GM21737 (cell line): ENCODE measurements around the gene TTC7B.

ENCODE experiments used
- ATAC-seq: cut with Tn5 transposase; IDR thresholded peaks from one replicate; pipeline ENCODE4 v1.9.1; 2021; ENCODE audit warnings: mild to moderate bottlenecking, moderate library complexity; ENCODE audit not compliant: unreplicated experiment

Gene TTC7B

DNA sequence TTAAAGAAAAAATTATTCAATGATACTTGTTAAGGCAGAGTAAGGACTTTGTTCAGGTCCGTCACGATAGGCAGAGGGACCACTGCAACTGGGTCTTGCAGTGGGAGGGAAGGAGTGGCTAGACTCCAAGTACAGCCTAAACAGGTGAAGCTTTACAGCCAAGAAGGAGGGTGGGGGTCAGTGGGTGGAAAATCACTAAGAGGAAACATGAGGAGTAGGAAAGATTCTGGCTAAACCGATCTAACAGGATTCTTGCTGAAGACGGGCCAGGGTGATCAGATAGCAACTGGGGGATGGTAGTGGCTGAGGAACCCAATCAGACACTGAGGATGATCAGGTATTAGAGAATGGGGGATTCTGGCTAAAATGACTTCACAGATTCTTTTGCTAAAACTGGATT is 100.2 kb downstream of the TTC7B start:
- ATAC-seq: no peak

DNA sequence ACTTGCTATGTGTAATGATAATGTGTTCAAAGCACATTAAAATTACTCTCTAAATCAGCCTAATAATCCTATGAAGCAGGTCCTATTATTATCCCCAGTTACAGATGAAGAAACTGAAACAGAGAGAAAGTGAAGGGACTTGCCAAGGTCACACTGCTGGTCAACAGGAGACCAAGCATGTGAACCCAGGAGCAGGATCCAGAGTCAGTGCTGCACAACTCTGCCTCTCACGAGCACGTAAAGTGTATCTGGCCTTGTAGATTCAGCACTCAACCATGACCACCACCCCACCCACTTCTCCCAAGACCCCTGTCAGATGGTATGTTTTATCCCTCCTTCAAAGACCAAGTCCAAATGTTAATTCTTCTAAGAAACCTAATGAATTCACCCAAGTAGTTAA is 100.7 kb downstream of the TTC7B start:
- no peak for ATAC-seq

DNA sequence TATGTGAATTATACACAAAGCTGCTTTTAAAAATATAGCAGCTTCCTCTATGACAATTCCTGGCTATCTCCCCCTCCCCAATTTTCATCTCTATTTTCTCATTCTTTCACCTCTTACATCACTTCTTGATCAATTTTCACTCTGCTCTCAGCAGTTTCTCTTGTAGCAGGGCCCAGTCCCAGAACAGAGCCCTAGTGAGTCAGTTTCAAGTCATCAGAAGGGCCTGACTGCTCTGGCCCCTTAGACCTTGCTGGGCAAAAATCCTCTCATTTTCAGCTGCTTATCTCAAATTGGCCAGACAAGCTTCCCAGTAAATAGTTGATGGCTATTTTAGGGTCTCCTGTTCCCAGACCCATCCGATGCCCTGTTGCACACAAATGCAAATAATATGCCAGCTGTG is 101.4 kb downstream of the TTC7B start:
- ATAC-seq: no peak

DNA sequence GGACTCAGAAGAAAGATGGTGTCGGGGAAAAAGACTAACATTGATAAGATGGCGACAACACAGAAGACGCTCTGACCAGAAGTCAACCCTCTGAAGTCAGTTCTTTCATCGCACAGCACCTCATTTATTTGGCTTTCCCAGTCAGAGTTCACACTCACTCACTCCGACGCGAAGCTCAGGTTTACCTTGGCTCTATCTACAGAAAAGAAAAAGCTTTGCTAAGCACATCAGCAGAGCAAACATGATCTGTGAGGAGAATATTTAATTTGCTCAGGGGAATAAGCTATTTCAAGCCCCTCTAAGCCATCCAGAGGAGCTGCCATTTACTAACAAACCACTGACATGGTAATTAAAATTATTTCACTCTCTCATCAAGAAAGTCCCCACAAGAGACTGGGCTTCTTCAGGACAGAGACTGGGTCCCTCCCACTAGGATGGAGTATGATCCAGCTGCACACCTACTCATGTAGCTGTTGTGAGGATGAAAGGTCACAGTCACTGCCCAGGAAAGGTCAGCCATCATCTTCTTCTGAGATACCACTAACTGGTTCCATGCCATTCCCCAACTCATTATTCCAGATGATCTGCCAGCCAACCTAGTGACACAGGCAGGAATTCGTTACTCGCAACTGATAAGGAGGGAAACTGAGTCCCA is 111.4 kb downstream of the TTC7B start:
- no peak for ATAC-seq

DNA sequence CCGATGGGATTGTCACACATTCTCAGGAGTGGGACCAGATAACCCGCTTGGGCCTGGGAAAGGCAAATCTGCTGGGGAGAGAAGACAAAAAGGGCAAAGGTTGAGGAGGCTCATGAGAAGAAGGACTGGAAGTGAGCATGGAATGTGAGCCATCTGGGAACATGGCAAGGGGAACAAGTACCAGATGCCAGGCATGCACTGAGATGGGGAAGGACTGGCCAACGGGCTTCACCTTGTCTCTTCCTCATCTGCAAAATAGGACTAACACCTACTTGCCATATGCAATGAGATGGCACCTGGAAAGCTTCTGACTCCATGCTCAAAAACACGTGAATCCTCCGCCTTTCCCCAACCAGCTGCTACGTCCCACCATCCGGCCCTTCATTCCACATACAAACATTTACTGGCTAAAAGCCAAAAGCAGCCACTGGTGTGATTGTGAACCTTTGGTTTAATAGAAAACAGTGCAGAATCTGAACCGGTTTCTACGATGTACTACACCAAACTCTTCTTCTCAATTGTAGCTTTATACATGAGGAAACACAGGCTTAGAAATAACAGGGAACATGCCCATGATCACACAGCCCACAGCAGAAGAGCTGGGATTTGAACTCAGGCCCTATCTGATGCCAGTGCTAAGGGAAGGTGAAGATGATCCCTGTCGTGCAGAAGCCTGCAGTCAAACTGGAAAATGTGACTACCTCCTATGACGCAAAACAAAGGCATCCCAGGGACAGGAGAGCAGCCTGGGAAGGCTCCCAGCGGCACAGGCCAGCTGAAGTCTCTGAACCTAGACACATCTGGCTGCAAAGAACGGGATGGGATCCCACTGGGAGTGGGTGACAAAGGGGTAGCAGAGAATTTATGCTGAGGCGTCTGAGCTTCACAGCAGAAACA is 112.1 kb downstream of the TTC7B start:
- ATAC-seq: no peak

DNA sequence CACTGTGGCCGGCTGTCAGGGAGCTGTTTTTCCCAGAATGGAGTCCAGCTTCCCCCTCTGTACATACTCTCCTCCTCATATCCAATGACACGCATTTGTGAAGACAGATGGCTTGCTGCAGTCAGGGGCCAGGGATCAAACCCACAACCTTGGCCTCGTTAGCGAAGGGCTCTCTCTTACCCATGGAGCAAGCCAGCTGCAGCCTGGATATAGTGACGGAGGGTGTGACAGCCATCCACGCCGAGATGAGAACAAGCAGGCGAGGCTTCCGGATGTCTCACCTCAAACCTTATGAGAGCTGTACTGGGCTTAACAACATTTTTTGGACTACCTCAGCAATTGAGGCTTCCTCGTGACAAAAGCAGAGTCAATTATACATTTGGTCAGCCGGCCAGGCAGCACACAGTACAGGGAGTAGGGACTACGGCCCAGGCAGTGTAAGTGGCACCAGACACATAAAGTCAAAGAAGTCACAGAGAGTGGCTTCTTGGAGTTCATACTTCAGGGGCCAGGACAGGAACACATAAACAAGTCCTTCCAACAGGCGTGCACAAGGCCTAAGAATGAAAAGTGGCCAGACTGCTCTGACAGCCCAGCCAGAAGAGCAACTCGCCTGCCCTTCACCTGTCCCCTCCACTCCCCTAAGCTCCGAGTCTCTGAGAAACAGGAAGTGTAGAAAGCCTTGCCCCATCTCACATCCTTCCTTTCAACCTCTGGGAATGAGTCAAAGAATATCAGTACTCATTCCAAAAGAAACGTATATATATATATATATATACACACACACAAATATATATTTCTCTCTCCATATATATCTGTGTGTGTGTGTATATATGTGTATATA is 115.1 kb downstream of the TTC7B start:
- ATAC-seq: no peak

DNA sequence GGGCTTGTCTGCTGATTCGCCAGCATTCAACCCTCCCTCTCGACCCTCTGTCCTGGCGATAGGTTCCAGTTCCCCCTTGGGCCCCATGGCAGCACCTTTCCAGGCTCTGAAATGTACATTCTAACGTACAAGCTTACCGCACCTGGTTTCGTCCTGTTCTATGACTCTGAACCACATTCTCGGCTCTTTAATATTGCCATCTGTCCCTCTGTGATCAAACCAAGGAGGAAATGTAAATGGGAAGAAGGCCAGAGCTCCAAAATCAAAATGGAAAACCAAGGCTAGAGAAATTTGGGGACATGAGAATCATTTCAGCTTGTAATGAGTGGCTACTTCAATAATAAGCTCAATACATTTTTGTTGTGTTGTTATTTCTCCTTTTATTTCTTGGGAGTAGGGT is 117.2 kb downstream of the TTC7B start:
- ATAC-seq: no peak

DNA sequence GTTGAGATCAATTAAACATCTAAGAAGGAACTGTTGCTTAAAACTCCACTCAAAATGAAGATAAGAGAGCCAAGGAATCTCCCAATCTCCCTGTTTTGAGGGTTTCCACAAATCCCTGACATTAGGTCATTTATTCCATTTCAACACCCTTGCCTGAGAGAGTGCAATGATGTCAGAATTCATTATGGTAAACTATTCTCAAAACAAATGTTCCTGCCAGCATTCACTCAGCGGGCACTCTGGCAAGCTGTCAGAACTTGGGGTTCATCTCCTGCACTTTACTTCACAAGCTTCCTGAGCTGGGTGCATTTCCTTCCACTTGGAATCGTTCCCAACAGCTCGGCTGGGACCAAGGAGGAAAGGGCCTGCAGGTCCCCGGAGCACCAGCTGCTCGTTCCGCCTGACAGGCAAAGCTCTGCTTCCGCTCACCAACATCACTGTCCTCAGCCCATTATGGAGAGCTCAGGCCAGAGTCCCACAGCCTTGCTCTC is 117.8 kb downstream of the TTC7B start:
- ATAC-seq: no peak

DNA sequence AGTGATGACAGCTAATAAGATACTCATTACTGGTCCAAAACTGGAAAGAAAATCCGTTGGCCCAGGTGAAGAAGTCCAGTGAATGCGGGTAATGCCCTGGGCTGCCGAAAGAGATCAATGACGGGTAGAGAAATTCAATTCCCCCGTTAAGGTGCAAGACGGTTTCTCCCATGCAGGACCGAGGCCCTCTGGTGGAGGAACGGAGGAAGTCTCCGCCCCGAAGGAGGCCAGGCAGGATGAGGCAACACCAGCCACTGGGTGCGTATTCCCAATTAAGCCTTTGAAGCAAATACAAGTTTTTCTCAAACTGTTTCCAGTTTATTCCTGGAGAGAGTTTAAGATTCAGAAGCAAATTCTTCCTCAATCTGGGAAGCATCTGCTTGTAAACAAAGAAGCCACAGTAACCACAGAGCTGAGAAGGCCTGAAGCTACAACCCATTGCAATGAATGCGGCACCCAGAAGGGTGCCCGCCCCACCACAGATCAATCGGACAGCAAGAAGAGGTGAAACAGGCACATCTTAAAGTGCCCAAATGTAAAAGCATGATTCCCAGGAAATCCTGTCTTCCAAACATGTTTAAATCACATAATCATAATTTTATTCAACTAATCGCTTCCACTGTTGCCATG is 118.5 kb downstream of the TTC7B start:
- no peak for ATAC-seq

DNA sequence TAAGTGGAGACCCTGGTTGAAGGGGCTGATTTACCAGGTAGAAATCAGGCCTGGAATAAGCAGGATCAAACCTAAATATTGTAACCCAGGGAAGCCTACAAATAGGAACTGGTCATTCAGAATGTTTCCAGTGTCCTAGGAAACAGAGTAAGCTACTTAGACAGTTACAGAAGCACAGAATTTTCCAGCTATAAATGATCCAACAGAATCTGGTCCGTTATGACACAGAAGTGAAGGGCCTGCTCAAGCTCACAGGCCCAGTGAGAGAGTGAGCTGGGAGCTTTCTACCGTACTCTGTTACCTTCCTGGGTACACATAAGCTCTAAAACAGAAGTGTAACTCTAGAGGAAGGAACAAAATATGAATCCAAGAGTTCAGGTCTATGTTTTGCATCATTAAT is 119.1 kb downstream of the TTC7B start:
- ATAC-seq: no peak

DNA sequence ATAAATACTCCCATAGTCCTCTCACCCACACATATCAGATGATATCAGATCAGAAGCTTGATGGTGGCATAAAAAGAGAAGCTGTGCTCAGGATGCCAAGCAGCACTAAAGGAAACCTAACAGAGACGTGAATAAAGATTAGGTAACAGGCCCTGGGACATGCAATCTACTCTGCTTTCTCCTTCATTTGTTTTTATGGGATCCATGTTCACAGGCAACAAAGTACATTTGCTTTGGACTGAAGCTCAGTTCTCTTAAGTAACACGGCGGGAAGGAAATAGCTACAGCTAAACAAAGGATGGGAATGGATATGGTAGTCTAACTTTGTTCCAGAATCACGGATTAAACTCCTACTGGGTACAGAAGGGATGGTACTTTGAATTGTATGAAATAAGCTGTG is 119.5 kb downstream of the TTC7B start:
- no peak for ATAC-seq

DNA sequence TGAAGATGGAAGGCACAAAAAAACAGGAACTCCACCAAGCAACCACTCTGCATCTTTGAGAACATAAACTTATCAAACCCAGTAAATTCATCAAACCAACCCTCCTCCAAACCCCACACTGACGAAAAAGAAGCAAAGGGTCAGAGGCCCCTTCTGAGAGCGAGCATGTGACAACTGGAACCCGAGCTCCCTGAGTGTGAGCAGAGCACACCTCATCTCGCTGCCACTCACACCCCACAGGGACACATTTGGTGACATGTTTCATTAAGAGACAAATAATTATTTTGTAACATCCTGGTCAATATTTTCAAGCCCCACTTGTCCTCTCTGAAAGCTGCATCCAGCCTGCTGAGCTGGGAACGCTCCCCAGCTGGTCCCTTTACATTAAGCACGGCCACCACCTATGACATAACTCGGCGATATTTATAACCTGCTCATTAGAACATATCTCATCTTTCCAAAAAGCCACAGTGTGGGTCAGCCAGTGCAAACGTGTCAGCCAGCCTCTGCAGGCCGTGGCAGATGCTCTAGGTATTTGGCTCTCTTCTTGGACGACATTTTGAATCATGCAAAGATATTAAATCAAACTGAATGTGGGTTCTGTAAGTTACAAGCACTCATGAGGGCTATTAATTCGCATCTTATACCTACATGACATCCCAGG is 120.1 kb downstream of the TTC7B start:
- no peak for ATAC-seq

DNA sequence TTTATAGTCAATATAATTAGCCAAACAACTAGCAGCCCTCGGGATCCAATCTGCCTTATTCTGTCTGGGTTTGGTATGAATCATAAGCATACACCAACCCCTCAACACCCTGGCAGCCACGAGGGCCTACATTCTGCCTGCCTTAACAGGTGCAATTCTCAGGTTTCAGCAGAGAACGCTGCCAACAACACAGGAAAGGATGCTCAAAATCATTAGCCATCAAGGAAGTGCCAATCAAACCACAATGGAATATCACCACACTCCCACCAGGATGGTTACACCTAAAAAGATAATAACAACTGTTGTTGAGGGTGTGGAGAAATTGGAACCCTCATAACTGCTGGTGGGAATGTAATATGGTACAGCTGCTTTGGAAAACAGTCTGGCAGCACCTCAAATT is 122.8 kb downstream of the TTC7B start:
- ATAC-seq: no peak

DNA sequence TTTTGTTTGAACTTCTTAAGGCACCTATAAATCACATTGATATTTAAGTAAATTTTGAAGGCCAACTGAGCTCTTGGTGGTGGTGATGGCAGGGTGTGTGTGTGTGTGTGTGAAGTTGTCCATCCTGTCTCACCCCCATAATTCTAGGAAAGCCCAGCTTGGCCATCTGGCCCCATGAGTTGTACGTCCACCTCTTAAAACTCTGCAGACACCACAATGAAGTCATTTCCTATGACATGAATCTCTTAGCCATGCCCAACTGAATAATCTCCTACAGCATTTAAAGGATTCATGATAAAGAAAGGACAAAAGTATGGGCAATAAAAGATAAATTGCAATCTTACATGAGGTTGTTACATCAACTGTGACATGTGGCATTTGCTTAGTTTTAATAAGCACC is 123.4 kb downstream of the TTC7B start:
- ATAC-seq: no peak

DNA sequence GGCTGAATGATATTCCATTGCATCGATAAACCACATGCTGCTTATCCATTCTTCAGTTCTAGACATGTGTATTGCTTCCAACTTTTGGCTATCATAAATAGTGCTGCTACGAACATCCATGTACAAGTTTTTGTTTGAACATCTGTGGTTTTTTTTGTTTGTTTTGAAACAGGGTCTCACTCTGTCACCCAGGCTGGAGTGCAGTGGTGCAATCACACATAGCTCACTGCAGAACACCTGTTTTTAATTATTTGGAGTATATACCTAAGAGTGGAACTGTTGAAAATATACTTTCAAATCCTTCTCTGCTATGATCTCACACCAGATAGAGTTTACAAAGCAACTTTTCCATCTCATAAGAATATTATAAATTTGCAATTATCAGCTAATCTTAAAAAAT is 124.2 kb downstream of the TTC7B start:
- ATAC-seq: no peak

DNA sequence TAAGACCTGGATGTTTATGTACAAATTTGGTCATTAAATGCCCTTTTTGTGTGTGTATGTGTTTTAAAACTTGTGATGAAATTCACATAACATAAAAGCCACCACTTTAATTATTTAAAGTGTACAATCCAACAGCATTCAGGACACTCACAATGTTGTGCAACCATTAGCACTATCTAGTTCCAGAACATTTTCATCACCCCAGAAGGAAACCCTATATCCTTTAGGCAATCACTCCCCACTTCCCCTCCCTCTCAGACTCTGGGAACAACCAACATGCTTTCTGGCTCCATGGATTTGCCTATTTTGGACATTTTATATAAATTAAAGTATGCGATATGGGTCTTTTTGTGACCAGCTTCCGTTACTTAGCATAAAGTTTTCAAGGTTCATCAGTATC is 124.6 kb downstream of the TTC7B start:
- no peak for ATAC-seq

DNA sequence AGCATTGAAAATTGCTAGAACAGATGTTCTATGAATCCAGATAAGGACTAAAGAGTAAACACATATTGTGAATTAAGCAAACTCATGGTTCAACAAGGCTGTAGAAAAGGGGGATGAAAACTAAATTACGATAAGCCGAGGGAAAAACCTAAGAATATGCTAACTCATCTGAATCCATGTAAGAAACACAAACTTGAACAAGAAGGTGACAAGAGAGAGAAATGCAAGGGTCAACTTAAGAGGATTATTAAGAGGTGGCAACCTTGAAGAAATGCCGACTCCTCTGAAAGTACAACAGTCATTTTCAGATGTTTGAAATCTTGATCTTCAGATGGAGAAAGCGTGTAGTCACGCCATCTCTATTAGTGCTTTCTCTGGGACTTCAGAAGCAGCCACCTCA is 128.6 kb downstream of the TTC7B start:
- ATAC-seq: no peak

DNA sequence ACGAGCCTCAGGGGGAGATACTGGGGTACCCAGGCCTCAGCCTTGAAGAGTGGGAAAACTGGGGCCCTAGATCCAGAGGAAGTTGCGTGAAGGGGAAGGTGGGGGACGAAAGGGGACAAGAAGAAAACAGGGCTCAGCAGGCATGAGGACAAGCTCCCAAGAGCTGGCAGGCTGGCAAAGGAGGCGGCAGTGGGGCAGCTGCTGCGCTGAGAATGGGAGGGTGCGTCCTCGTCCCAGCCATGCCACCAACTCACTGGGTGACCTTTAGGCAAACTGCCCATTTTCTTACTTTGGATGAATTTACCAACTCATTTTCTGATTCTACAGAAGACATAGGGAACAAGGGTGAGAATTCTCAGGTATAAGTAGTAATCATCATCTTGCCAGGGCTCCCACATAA is 133.6 kb downstream of the TTC7B start:
- ATAC-seq: no peak

DNA sequence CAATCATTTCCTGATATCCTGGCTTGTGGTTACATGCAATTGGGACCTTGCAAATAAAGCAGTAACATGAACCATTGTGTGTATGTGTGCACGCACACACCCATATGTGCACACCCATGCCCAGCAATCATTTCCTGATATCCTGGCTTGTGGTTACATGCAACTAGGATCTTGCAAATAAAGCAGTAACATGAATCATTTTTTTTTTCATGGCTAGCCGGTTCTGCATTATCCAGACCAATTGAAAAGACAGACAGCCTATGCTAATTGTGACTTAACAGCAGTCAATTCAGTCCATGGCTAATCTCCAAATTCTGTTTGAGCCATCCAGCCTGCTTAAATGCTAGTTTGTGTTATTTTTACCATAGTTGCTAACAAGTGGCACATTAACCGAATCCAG is 134.3 kb downstream of the TTC7B start:
- no peak for ATAC-seq

DNA sequence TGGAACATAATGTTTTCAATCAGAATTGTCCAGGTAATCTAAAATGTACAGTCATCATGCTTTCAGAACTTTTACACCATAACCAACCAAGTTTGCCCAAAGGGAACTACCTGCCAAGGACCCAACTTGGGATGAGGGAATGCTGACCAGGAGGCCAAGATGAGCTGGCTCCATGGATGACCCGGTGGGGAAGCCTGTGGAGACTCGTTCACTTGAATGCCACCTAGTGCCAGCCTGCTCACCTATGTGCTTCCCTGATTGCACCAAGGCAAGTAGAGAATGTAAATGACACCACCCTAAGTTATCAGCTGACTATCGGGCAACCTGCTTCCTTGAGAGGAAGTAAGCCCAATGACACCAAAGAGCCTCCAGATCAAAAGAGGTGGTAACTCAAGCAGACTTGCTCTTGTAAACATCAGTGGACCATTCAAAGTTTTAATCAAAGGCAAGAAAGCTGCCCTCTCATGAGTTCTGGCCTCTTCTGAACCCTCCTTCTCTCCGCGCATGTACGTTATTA is 137.3 kb downstream of the TTC7B start:
- ATAC-seq: no peak
